ENCODE measurements around the gene SIX2. TPM values are rescaled to one million over a fixed set of nuclear protein-coding genes. Genes with fewer than 3 reads are reported as not detected.
A peak's percentile ranks its signal among the peaks of the same experiment; 100 is the strongest.

SIX2 gene
- total RNA-seq, 1 donor from 2014 or later, result 13.8 TPM

GRCh38 chr2:45004562-45005191, 4.6 kb downstream of the SIX2 start:
- H3K4me3 Mint-ChIP-seq, result peak overlapping the region; percentile 76
- peaks cover 95% of the 10 kb centered on the region for H3K27me3 Mint-ChIP-seq
- peak overlapping the region; percentile 31 for H3K27ac Mint-ChIP-seq
- H3K36me3 Mint-ChIP-seq, result peaks cover 20% of the 10 kb centered on the region
- no peak for TF ChIP-seq CTCF (conservative IDR thresholded peaks at IDR 0.05)
- H3K9me3 Mint-ChIP-seq, result no peaks in the 10 kb centered on the region
- peaks cover 8% of the 10 kb centered on the region for H3K4me1 Mint-ChIP-seq (ENCODE audit: unreplicated experiment)
- DNase-seq (ENCODE audit: extremely low spot score, unreplicated experiment), result no peak

- Mint-ChIP-seq H3K4me3 (peak overlapping the region; percentile 76), H3K4me1 (ENCODE audit: unreplicated experiment) (peaks cover 8% of the 10 kb centered on the region), H3K27me3 (peaks cover 96% of the 10 kb centered on the region), H3K9me3 (no peaks in the 10 kb centered on the region), H3K27ac (peak overlapping the region; percentile 31), H3K36me3 (peaks cover 20% of the 10 kb centered on the region)
- TF ChIP-seq CTCF (conservative IDR thresholded peaks at IDR 0.05), result no peak
- no peak for DNase-seq (ENCODE audit: extremely low spot score, unreplicated experiment)
Observed at GRCh38 chr2:45003579-45004551, 5.4 kb downstream of the SIX2 start.

- no peak for TF ChIP-seq CTCF (conservative IDR thresholded peaks at IDR 0.05)
- Mint-ChIP-seq H3K27me3 (peaks cover 97% of the 10 kb centered on the region), H3K4me3 (peak overlapping the region; percentile 74), H3K36me3 (peaks cover 15% of the 10 kb centered on the region), H3K9me3 (no peaks in the 10 kb centered on the region), H3K4me1 (ENCODE audit: unreplicated experiment) (peaks cover 8% of the 10 kb centered on the region), H3K27ac (no peak overlapping the region)
- no peak for DNase-seq (ENCODE audit: extremely low spot score, unreplicated experiment)
Observed at GRCh38 chr2:45002686-45003085, 6.6 kb downstream of the SIX2 start.

GRCh38 chr2:45001869-45002385, 7.3 kb downstream of the SIX2 start:
- no peaks in the 10 kb centered on the region for H3K9me3 Mint-ChIP-seq
- H3K4me3 Mint-ChIP-seq, result peak overlapping the region; percentile 75
- no peak for DNase-seq (ENCODE audit: extremely low spot score, unreplicated experiment)
- peaks cover 14% of the 10 kb centered on the region for H3K36me3 Mint-ChIP-seq
- H3K27ac Mint-ChIP-seq, result no peak overlapping the region
- peaks cover 8% of the 10 kb centered on the region for H3K4me1 Mint-ChIP-seq (ENCODE audit: unreplicated experiment)
- no peak for TF ChIP-seq CTCF (conservative IDR thresholded peaks at IDR 0.05)
- H3K27me3 Mint-ChIP-seq, result peaks cover 97% of the 10 kb centered on the region

- no peaks in the 10 kb centered on the region for H3K9me3 Mint-ChIP-seq
- peaks cover 10% of the 10 kb centered on the region for H3K36me3 Mint-ChIP-seq
- peaks cover 97% of the 10 kb centered on the region for H3K27me3 Mint-ChIP-seq
- H3K4me1 Mint-ChIP-seq (ENCODE audit: unreplicated experiment), result peaks cover 8% of the 10 kb centered on the region
- peak overlapping the region; percentile 75 for H3K4me3 Mint-ChIP-seq
- no peak for DNase-seq (ENCODE audit: extremely low spot score, unreplicated experiment)
- H3K27ac Mint-ChIP-seq, result no peak overlapping the region
- no peak for TF ChIP-seq CTCF (conservative IDR thresholded peaks at IDR 0.05)
Observed at GRCh38 chr2:45000921-45001868, 8.1 kb downstream of the SIX2 start.

Measured in type B pancreatic cell (in vitro differentiated cells).